ENCODE data around the gene TGM1. TPM values are rescaled to one million over a fixed set of nuclear protein-coding genes. Genes with fewer than 3 reads are reported as not detected.

Gene TGM1
- polyA plus RNA-seq, 1 of the 3 experiments (the other 2 are of a cell fraction), result 2.7 TPM

DNA sequence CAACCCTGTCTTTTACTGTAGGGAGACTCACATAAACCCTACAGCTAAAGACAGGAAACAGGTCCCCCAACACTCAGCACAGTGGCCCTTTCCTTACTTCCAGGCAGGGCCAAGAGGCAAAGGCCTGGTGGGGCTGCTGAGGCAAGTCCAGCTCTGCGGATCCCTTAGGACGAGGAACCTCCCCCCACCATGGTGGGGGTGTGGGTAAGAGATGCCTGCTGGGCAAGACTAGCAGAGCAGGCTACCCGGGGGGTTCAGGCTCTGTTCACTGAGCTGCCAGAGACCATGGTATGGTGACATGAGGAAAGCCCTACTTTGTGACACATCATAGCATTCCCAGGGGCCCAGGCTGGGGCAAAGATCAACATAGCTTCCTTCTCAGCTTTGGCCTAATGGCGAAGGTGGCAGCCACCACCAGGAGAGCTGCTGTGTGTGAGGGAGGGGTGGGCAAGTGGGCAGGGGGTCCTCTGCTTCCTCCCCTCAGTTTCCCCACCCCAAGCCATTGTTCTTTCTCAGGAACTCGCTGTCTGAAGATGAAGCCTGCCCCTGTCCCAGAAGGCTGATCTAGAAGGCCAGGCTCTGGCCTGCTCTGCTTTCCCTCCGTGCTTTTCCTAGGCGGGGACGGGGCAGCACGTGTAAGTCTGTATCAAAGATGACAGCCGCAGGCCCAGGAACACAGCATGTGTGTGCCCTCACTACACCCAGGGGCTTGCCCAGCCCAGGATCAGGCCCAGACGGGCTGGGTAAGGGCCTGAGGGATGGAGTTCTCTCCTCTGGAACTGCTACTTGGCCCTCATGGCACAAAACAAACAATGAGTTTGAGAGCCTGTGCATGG lies 10.5 kb downstream of the TGM1 start:
- Histone ChIP-seq H3K9me3 (no peaks in the 10 kb centered on the region), H3K4me3 (ENCODE audit: low read depth in 2 of 2, low read length in 1 of 2) (no peak overlapping the region), H3K27ac (ENCODE audit: low read depth in 2 of 2, low read length in 1 of 2) (no peak overlapping the region), H3F3A (replicated peaks; ENCODE audit: insufficient read depth) (no peaks in the 10 kb centered on the region), H3K36me3 (replicated peaks in 1 of 2; ENCODE audit: control insufficient read depth in 1 of 2, insufficient read depth in 2 of 2, low read length in 1 of 2) (peaks cover 0 to under 1% of the 10 kb centered on the region in 2 experiments), H3K9me2 (no peaks in the 10 kb centered on the region), H2AFZ (ENCODE audit: low read depth) (no peak overlapping the region), H3K9ac (no peak overlapping the region), H3K4me2 (no peak overlapping the region), H3K27me3 (ENCODE audit: insufficient read depth) (no peaks in the 10 kb centered on the region), H4K20me1 (ENCODE audit: insufficient read depth) (no peaks in the 10 kb centered on the region), H3K4me1 (ENCODE audit: control insufficient read depth in 1 of 2, insufficient read depth in 2 of 2, low read depth in 1 of 2, low read length in 1 of 2) (no peaks in the 10 kb centered on the region), H3K79me2 (ENCODE audit: insufficient read depth) (no peaks in the 10 kb centered on the region)
- 84% methylated on average over 10 of the region's 11 CpGs for WGBS (ENCODE audit: low lambda C conversion rate)
- no peak for DNase-seq
- CTCF ChIA-PET, result interaction anchor here (0.7 to 4.5 kb wide), 7 partner anchors 10 to 185 kb away, joined by 3 to 31 read pairs (median 6); partner anchors contain the start of genes CIDEB, RABGGTA and TINF2
- POLR2A ChIA-PET, result no interaction called here
- TF ChIP-seq USF2 (IDR thresholded peaks at IDR 0.05; ENCODE audit: borderline replicate concordance, low read depth, low read length), result no peak
- TF ChIP-seq RFX5 (IDR thresholded peaks at IDR 0.05; ENCODE audit: low read length), result no peak
- no peak for TF ChIP-seq RXRA (IDR thresholded peaks at IDR 0.05; ENCODE audit: borderline replicate concordance, low read depth)
- no peak for TF ChIP-seq JUND (IDR thresholded peaks at IDR 0.05)
- TF ChIP-seq, protein P1, sequence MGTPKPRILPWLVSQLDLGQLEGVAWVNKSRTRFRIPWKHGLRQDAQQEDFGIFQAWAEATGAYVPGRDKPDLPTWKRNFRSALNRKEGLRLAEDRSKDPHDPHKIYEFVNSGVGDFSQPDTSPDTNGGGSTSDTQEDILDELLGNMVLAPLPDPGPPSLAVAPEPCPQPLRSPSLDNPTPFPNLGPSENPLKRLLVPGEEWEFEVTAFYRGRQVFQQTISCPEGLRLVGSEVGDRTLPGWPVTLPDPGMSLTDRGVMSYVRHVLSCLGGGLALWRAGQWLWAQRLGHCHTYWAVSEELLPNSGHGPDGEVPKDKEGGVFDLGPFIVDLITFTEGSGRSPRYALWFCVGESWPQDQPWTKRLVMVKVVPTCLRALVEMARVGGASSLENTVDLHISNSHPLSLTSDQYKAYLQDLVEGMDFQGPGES (IDR thresholded peaks at IDR 0.05; ENCODE audit: low read depth, low read length), result no peak
- TF ChIP-seq, protein P2, sequence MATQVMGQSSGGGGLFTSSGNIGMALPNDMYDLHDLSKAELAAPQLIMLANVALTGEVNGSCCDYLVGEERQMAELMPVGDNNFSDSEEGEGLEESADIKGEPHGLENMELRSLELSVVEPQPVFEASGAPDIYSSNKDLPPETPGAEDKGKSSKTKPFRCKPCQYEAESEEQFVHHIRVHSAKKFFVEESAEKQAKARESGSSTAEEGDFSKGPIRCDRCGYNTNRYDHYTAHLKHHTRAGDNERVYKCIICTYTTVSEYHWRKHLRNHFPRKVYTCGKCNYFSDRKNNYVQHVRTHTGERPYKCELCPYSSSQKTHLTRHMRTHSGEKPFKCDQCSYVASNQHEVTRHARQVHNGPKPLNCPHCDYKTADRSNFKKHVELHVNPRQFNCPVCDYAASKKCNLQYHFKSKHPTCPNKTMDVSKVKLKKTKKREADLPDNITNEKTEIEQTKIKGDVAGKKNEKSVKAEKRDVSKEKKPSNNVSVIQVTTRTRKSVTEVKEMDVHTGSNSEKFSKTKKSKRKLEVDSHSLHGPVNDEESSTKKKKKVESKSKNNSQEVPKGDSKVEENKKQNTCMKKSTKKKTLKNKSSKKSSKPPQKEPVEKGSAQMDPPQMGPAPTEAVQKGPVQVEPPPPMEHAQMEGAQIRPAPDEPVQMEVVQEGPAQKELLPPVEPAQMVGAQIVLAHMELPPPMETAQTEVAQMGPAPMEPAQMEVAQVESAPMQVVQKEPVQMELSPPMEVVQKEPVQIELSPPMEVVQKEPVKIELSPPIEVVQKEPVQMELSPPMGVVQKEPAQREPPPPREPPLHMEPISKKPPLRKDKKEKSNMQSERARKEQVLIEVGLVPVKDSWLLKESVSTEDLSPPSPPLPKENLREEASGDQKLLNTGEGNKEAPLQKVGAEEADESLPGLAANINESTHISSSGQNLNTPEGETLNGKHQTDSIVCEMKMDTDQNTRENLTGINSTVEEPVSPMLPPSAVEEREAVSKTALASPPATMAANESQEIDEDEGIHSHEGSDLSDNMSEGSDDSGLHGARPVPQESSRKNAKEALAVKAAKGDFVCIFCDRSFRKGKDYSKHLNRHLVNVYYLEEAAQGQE (IDR thresholded peaks at IDR 0.05; ENCODE audit: low read depth, low read length), result no peak
- no peak for TF ChIP-seq CHD2 (IDR thresholded peaks at IDR 0.05; ENCODE audit: low read length, partially characterized antibody)
- TF ChIP-seq POLR2AphosphoS5 (IDR thresholded peaks at IDR 0.05; ENCODE audit: low read depth, low read length), result no peak
- TF ChIP-seq SMC3 (IDR thresholded peaks at IDR 0.05; ENCODE audit: low read depth, low read length), result no peak

All from SK-N-SH (cell line).